HL-60 (cell line): ENCODE data around the gene FRMD5.

Source experiments
- GABPA ChIP-seq: IDR thresholded peaks from 2 replicates; pipeline ENCODE4 v1.6.1; 2012; ENCODE audit warnings: low read depth
- POLR2AphosphoS5 ChIP-seq: IDR thresholded peaks from 2 replicates; pipeline ENCODE4 v1.6.1; 2012; ENCODE audit warnings: low read depth
- SPI1 ChIP-seq: IDR thresholded peaks from 2 replicates; pipeline ENCODE4 v1.6.1; 2012; ENCODE audit warnings: low read depth, mild to moderate bottlenecking, borderline replicate concordance
- TF ChIP-seq, protein P1 (sequence below): IDR thresholded peaks from one replicate; pipeline ENCODE4 v1.5.1; 2011; ENCODE audit warnings: low read length, control low read depth, inconsistent platforms; ENCODE audit not compliant: insufficient read depth
- TF ChIP-seq, protein P2 (sequence below): IDR thresholded peaks from 2 replicates; pipeline ENCODE4 v1.6.1; 2012; ENCODE audit warnings: low read depth; ENCODE audit not compliant: insufficient replicate concordance

GRCh38 chr15:44137750-44138149, 57.3 kb downstream of the FRMD5 start:
- TF ChIP-seq, protein P1, sequence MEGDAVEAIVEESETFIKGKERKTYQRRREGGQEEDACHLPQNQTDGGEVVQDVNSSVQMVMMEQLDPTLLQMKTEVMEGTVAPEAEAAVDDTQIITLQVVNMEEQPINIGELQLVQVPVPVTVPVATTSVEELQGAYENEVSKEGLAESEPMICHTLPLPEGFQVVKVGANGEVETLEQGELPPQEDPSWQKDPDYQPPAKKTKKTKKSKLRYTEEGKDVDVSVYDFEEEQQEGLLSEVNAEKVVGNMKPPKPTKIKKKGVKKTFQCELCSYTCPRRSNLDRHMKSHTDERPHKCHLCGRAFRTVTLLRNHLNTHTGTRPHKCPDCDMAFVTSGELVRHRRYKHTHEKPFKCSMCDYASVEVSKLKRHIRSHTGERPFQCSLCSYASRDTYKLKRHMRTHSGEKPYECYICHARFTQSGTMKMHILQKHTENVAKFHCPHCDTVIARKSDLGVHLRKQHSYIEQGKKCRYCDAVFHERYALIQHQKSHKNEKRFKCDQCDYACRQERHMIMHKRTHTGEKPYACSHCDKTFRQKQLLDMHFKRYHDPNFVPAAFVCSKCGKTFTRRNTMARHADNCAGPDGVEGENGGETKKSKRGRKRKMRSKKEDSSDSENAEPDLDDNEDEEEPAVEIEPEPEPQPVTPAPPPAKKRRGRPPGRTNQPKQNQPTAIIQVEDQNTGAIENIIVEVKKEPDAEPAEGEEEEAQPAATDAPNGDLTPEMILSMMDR = no peak
- no peak for TF ChIP-seq SPI1
- TF ChIP-seq POLR2AphosphoS5 = no peak
- TF ChIP-seq, protein P2, sequence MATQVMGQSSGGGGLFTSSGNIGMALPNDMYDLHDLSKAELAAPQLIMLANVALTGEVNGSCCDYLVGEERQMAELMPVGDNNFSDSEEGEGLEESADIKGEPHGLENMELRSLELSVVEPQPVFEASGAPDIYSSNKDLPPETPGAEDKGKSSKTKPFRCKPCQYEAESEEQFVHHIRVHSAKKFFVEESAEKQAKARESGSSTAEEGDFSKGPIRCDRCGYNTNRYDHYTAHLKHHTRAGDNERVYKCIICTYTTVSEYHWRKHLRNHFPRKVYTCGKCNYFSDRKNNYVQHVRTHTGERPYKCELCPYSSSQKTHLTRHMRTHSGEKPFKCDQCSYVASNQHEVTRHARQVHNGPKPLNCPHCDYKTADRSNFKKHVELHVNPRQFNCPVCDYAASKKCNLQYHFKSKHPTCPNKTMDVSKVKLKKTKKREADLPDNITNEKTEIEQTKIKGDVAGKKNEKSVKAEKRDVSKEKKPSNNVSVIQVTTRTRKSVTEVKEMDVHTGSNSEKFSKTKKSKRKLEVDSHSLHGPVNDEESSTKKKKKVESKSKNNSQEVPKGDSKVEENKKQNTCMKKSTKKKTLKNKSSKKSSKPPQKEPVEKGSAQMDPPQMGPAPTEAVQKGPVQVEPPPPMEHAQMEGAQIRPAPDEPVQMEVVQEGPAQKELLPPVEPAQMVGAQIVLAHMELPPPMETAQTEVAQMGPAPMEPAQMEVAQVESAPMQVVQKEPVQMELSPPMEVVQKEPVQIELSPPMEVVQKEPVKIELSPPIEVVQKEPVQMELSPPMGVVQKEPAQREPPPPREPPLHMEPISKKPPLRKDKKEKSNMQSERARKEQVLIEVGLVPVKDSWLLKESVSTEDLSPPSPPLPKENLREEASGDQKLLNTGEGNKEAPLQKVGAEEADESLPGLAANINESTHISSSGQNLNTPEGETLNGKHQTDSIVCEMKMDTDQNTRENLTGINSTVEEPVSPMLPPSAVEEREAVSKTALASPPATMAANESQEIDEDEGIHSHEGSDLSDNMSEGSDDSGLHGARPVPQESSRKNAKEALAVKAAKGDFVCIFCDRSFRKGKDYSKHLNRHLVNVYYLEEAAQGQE = no peak
- no peak for TF ChIP-seq GABPA
